GM23338 (cell line): Measurements from ENCODE around the gene MEIOB. TPM values are rescaled to one million over a fixed set of nuclear protein-coding genes. Genes with fewer than 3 reads are reported as not detected.

ENCODE experiments used
- ATAC-seq: fragments of 200-7000 bp; cut with Tn5 transposase; 3 replicates; pipeline ENCODE4 v1.9.1; 2020
- DNase-seq: peaks from one replicate; pipeline ENCODE4 v3.0.0-alpha.2; 2015; ENCODE audit warnings: low spot score
- H2AFZ ChIP-seq: fragments of 200-600 bp; sonication (generic); 2 replicates; pipeline ENCODE4 v1.8.0; 2016; ENCODE audit warnings: antibody characterized with exemption, mild to moderate bottlenecking, moderate library complexity
- H3F3A ChIP-seq: fragments of 200-600 bp; sonication (generic); replicated peaks from 2 replicates; pipeline ENCODE4 v1.8.0; 2017; ENCODE audit warnings: antibody characterized with exemption, mixed run types, low read depth
- H3K27ac ChIP-seq: fragments of 200-600 bp; sonication (generic); 2 replicates; pipeline ENCODE4 v1.6.1; 2016; ENCODE audit warnings: low read depth
- H3K27me3 ChIP-seq: fragments of 200-600 bp; sonication (generic); 2 replicates; pipeline ENCODE4 v1.8.0; 2016; ENCODE audit warnings: mild to moderate bottlenecking, mixed run types, moderate library complexity; ENCODE audit not compliant: insufficient read depth
- H3K36me3 ChIP-seq: fragments of 200-600 bp; sonication (generic); 2 replicates; pipeline ENCODE4 v1.8.0; 2016; ENCODE audit warnings: mild to moderate bottlenecking; ENCODE audit not compliant: insufficient read depth
- H3K4me1 ChIP-seq: fragments of 200-600 bp; sonication (generic); 2 replicates; pipeline ENCODE4 v1.8.0; 2016; ENCODE audit warnings: mild to moderate bottlenecking, moderate library complexity; ENCODE audit not compliant: insufficient read depth
- H3K4me2 ChIP-seq: fragments of 200-600 bp; sonication (generic); 2 replicates; pipeline ENCODE4 v1.7.1; 2017; ENCODE audit warnings: mixed run types
- H3K4me3 ChIP-seq: fragments of 200-600 bp; sonication (generic); 2 replicates; pipeline ENCODE4 v1.6.1; 2016; ENCODE audit warnings: mixed run types
- H3K79me2 ChIP-seq: fragments of 200-600 bp; sonication (generic); replicated peaks from 2 replicates; pipeline ENCODE4 v1.8.0; 2017; ENCODE audit warnings: mild to moderate bottlenecking; ENCODE audit not compliant: insufficient read depth
- H3K9me2 ChIP-seq: fragments of 200-600 bp; sonication (generic); 2 replicates; pipeline ENCODE4 v1.8.0; 2017; ENCODE audit not compliant: insufficient read depth
- H4K20me1 ChIP-seq: fragments of 200-600 bp; sonication (generic); replicated peaks from 2 replicates; pipeline ENCODE4 v1.8.0; 2017; ENCODE audit warnings: mild to moderate bottlenecking; ENCODE audit not compliant: insufficient read depth
- H3K27ac Mint-ChIP-seq: 2 replicates; pipeline ENCODE4 v1.8.0; 2020; ENCODE audit warnings: inconsistent platforms, mild to moderate bottlenecking, moderate library complexity, mixed read lengths
- H3K27me3 Mint-ChIP-seq: 3 replicates; pipeline ENCODE4 v1.8.0; 2022; ENCODE audit warnings: low read depth, mild to moderate bottlenecking, moderate library complexity, mixed read lengths, inconsistent platforms; ENCODE audit not compliant: insufficient read depth, poor library complexity
- H3K36me3 Mint-ChIP-seq: 3 replicates; pipeline ENCODE4 v1.8.0; 2021; ENCODE audit warnings: low read depth, mild to moderate bottlenecking, inconsistent platforms, moderate library complexity, mixed read lengths
- H3K4me1 Mint-ChIP-seq: 3 replicates; pipeline ENCODE4 v1.8.0; 2020; ENCODE audit warnings: mild to moderate bottlenecking, inconsistent platforms, mixed read lengths
- H3K4me3 Mint-ChIP-seq: 3 replicates; pipeline ENCODE4 v1.8.0; 2021; ENCODE audit warnings: moderate library complexity, mild to moderate bottlenecking, inconsistent platforms, mixed read lengths
- H3K9me3 Mint-ChIP-seq: 3 replicates; pipeline ENCODE4 v1.8.0; 2020; ENCODE audit warnings: moderate library complexity, mild to moderate bottlenecking, inconsistent platforms, mixed read lengths
- CREB1 ChIP-seq: fragments of 250-450 bp; sonication (Bioruptor Pico); IDR thresholded peaks from 2 replicates; pipeline ENCODE4 v1.5.0; 2020; ENCODE audit warnings: low read depth, mild to moderate bottlenecking, moderate library complexity
- EZH2 ChIP-seq: fragments of 200-600 bp; sonication (generic); IDR thresholded peaks from one replicate; pipeline ENCODE4 v1.8.0; 2017; ENCODE audit warnings: antibody characterized with exemption, mild to moderate bottlenecking, low read depth; ENCODE audit not compliant: unreplicated experiment
- EZH2phosphoT487 ChIP-seq: fragments of 200-600 bp; sonication (generic); IDR thresholded peaks from one replicate; pipeline ENCODE4 v1.8.1; 2018; ENCODE audit warnings: antibody characterized with exemption; ENCODE audit not compliant: unreplicated experiment
- JUNB ChIP-seq: IDR thresholded peaks from one replicate; pipeline ENCODE4 v1.6.1; 2016; ENCODE audit warnings: antibody characterized with exemption; ENCODE audit not compliant: unreplicated experiment
- NANOG ChIP-seq: IDR thresholded peaks from 2 replicates; pipeline ENCODE4 v1.6.1; 2016; ENCODE audit warnings: antibody characterized with exemption, borderline replicate concordance
- STAT1 ChIP-seq: IDR thresholded peaks from one replicate; pipeline ENCODE4 v1.6.1; 2016; ENCODE audit warnings: antibody characterized with exemption; ENCODE audit not compliant: unreplicated experiment
- ZNF114 ChIP-seq: fragments of 250-450 bp; sonication (Bioruptor Pico); IDR thresholded peaks from 2 replicates; pipeline ENCODE4 v1.5.0; 2020; ENCODE audit warnings: mild to moderate bottlenecking, moderate library complexity
- ZNF331 ChIP-seq: fragments of 250-450 bp; sonication (Bioruptor Pico); IDR thresholded peaks from 2 replicates; pipeline ENCODE4 v1.5.0; 2020; ENCODE audit warnings: low read depth, mild to moderate bottlenecking, moderate library complexity
- polyA plus RNA-seq: library from polyadenylated mRNA; unstranded; fragments of >200 nt; fragmentation: Nextera tagmentation; extraction: Ambion mirVana; gene quantifications from 2 replicates; pipeline ENCODE4 v1.2.1, GENCODE V29; 2016
- total RNA-seq: library from RNA; depleted of rRNA; stranded (reverse); fragments of >200 nt; shearing (Covaris generic); gene quantifications from 2 replicates; pipeline ENCODE4 v1.2.3, GENCODE V29; 2014
- TF ChIP-seq, protein P1 (sequence below): IDR thresholded peaks from one replicate; pipeline ENCODE4 v1.6.1; 2018; ENCODE audit warnings: antibody characterized with exemption; ENCODE audit not compliant: unreplicated experiment

MEIOB gene
- total and polyA plus RNA-seq, 2 experiments from 2014 or later: 7.3 to 8.7 TPM

DNA sequence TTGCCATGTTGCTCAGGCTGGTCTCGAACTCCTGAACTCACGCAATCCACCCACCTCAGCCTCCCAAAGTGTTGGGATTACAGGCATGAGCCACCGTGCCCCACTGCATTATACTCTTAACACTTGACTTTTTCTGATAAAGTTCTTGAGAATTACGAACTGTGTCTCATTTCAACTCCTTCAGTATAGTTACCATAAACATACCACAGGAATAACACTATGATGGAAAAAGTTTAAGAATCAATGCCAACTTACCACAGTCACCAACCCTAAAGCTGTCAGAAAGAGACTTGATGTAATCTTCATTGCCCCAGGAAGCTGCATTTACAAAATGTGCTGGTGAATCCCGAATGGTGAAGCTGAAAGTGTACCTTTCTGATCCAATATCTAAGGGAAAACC lies 10.2 kb downstream of the MEIOB start:
- Mint-ChIP-seq H3K27me3 (peaks cover 16% of the 10 kb centered on the region), H3K4me3 (no peak overlapping the region), H3K27ac (no peak overlapping the region), H3K4me1 (no peaks in the 10 kb centered on the region), H3K36me3 (no peaks in the 10 kb centered on the region), H3K9me3 (no peaks in the 10 kb centered on the region)
- Histone ChIP-seq H2AFZ (no peak overlapping the region), H3F3A (no peaks in the 10 kb centered on the region), H3K9me2 (no peaks in the 10 kb centered on the region), H3K4me2 (no peak overlapping the region), H3K27me3 (no peaks in the 10 kb centered on the region), H3K36me3 (no peaks in the 10 kb centered on the region), H3K4me1 (no peaks in the 10 kb centered on the region), H3K27ac (no peak overlapping the region), H3K4me3 (no peak overlapping the region), H3K79me2 (no peaks in the 10 kb centered on the region), H4K20me1 (no peaks in the 10 kb centered on the region)
- no peak for DNase-seq
- no peak for ATAC-seq
- no peak for TF ChIP-seq EZH2phosphoT487
- TF ChIP-seq CREB1 (CRISPR knock-in tag): no peak
- TF ChIP-seq EZH2: no peak

DNA sequence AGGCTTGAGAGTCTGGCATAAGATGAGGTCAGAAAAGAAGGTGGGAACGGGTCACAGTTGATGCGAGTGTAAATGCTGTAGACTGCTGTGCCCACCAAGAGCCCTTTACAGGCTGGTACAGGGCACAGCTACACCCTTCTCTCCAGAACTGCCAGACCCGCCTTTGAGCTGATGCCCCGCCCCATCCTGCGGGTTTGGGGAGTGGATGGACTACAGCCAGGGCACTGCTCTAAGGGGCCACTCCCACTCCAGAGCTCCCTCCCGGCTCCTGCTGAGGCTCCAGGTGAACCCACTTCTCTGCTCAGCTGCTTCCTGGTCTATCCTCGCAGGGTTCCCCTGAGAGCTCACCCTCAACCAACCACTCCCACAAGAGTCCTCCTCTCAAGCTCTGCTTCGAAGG lies 12.3 kb downstream of the MEIOB start:
- H3K4me1 Mint-ChIP-seq: no peaks in the 10 kb centered on the region
- Histone ChIP-seq H3K4me2 (no peak overlapping the region), H3K4me1 (no peaks in the 10 kb centered on the region), H3K79me2 (no peaks in the 10 kb centered on the region), H3K27me3 (no peaks in the 10 kb centered on the region), H3K36me3 (no peaks in the 10 kb centered on the region), H3K4me3 (no peak overlapping the region), H3K27ac (no peak overlapping the region), H3F3A (no peaks in the 10 kb centered on the region), H4K20me1 (no peaks in the 10 kb centered on the region), H3K9me2 (no peaks in the 10 kb centered on the region), H2AFZ (no peak overlapping the region)
- H3K27ac Mint-ChIP-seq: no peak overlapping the region
- DNase-seq (peak; percentile 20), ATAC-seq (peak; percentile 84)
- H3K27me3 Mint-ChIP-seq: peaks cover 17% of the 10 kb centered on the region
- no peak for TF ChIP-seq ZNF331 (CRISPR knock-in tag)
- TF ChIP-seq, protein P1, sequence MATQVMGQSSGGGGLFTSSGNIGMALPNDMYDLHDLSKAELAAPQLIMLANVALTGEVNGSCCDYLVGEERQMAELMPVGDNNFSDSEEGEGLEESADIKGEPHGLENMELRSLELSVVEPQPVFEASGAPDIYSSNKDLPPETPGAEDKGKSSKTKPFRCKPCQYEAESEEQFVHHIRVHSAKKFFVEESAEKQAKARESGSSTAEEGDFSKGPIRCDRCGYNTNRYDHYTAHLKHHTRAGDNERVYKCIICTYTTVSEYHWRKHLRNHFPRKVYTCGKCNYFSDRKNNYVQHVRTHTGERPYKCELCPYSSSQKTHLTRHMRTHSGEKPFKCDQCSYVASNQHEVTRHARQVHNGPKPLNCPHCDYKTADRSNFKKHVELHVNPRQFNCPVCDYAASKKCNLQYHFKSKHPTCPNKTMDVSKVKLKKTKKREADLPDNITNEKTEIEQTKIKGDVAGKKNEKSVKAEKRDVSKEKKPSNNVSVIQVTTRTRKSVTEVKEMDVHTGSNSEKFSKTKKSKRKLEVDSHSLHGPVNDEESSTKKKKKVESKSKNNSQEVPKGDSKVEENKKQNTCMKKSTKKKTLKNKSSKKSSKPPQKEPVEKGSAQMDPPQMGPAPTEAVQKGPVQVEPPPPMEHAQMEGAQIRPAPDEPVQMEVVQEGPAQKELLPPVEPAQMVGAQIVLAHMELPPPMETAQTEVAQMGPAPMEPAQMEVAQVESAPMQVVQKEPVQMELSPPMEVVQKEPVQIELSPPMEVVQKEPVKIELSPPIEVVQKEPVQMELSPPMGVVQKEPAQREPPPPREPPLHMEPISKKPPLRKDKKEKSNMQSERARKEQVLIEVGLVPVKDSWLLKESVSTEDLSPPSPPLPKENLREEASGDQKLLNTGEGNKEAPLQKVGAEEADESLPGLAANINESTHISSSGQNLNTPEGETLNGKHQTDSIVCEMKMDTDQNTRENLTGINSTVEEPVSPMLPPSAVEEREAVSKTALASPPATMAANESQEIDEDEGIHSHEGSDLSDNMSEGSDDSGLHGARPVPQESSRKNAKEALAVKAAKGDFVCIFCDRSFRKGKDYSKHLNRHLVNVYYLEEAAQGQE: no peak
- TF ChIP-seq EZH2: no peak
- no peak for TF ChIP-seq JUNB
- no peak for TF ChIP-seq STAT1
- no peak for TF ChIP-seq NANOG
- no peak for TF ChIP-seq ZNF114 (CRISPR knock-in tag)
- H3K36me3 Mint-ChIP-seq: no peaks in the 10 kb centered on the region
- H3K4me3 Mint-ChIP-seq: no peak overlapping the region
- H3K9me3 Mint-ChIP-seq: no peaks in the 10 kb centered on the region
